Body of pancreas (tissue), 4 donors: ENCODE data around the gene TNK1.

Source experiments
- POLR2A ChIP-seq, 3 donors: fragments of 450-650 bp; IDR thresholded peaks; one replicate each; pipeline ENCODE4 v1.6.1; 2016; ENCODE audit warnings: antibody characterized with exemption in 3 of 3, mild to moderate bottlenecking in 2 of 3
- TF ChIP-seq, protein P1 (sequence below), 7 experiments: fragments of 450-650 bp in 4 of 7; fragments of 200-600 bp in 3 of 7; sonication (generic) in 3 of 7; IDR thresholded peaks; one replicate each; pipeline ENCODE4 v1.5.1; 2016 to 2019; ENCODE audit warnings: antibody characterized with exemption in 7 of 7

DNA sequence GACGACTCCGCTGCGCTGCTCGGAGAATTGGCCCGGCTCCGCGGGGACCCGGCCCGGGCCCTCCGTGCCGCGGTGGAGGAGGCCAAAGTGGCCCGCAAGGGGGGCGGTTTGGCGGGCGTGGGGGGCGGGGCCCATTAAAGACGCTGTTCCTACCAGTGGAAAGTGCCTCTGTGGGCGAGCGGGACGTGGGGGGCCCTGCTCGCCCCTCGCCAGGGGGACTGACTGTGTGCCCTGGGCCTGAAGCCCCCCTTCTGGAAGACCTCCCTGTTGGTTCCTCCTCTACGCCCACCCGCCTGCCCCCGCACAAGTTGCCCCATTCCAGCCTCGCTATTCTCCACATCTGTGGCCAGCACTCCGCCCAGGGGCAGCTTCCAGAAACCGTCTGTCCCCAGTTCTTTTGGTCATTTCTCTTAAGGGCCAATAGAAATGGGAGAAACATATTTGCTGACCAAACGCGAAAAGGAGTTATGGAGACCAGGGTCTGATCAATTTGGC lies 56.5 kb downstream of the TNK1 start:
- TF ChIP-seq, protein P1, sequence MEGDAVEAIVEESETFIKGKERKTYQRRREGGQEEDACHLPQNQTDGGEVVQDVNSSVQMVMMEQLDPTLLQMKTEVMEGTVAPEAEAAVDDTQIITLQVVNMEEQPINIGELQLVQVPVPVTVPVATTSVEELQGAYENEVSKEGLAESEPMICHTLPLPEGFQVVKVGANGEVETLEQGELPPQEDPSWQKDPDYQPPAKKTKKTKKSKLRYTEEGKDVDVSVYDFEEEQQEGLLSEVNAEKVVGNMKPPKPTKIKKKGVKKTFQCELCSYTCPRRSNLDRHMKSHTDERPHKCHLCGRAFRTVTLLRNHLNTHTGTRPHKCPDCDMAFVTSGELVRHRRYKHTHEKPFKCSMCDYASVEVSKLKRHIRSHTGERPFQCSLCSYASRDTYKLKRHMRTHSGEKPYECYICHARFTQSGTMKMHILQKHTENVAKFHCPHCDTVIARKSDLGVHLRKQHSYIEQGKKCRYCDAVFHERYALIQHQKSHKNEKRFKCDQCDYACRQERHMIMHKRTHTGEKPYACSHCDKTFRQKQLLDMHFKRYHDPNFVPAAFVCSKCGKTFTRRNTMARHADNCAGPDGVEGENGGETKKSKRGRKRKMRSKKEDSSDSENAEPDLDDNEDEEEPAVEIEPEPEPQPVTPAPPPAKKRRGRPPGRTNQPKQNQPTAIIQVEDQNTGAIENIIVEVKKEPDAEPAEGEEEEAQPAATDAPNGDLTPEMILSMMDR (IDR thresholded peaks at IDR 0.05) = no peak
- no peak for TF ChIP-seq POLR2A (IDR thresholded peaks at IDR 0.05)
